ENCODE data around the gene CYSRT1.

CYSRT1 gene

DNA sequence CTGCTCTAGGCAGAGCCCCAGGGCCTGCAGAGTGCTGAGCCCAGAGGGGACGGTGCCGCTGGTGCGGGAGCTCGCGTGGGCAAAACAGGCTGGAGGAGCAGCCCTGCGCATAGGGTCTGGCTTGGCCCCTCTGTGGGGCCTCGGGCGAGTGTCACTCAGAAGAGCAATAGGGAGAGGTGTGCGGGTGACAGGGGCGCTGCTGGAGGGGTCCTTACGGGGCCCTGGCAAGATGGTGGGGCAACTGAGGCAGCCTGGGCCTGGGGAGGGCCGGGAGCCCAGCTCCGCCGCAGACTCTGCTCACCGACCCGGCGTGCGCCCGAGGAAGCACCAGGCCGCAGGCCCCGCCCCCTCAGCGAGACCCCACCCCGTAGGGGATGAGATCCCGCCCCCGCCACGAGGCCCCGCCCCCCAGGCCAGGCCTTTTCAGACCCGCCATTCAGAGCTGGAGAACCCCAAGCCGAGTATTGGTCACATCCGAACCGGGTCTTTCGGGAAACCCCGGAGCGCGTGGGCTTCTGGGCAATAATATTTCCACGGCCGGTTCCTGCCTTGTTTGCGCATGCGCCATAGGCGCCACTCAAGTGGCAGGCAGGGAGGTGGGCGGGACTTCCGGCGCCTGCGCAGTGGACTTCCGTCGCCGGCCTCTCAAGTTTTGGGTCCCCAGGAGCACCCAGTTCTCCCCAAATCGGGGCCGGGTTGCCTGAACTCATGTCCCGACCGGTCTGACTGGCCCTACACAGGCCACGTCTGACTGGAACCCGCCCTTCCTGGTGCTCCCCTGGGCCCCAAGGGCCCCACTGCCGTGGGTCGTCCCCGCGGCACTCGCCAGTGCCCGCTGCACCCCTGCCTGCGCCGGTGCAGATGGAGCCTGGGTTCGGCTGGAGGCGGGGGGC is 1.6 kb upstream of the CYSRT1 start:
- Mint-ChIP-seq H3K27ac (no peak overlapping the region), H3K4me3 (peak overlapping the region; percentile 83), H3K27me3 (peaks cover 4% of the 10 kb centered on the region), H3K4me1 (ENCODE audit: low read depth) (peaks cover 10% of the 10 kb centered on the region), H3K36me3 (ENCODE audit: low read depth) (no peaks in the 10 kb centered on the region), H3K9me3 (no peaks in the 10 kb centered on the region)

DNA sequence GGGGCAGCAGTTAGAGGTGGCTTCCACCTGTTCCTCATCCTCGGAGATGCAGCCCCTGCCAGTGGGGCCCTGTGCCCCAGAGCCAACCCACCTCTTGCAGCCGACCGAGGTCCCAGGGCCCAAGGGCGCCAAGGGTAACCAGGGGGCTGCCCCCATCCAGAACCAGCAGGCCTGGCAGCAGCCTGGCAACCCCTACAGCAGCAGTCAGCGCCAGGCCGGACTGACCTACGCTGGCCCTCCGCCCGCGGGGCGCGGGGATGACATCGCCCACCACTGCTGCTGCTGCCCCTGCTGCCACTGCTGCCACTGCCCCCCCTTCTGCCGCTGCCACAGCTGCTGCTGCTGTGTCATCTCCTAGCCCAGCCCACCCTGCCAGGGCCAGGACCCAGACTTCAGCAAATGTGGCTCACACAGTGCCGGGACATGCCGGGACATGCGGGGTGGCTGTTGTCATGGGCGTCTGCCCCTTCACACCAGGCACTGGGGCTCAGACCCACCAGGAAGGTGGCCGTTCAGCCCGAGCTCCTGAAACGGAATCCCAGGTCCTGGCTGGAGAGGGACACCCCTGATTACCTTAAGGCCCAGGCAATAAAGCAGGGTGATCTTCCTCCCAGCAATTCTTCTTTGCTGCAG is 841 bp downstream of the CYSRT1 start:
- H3K4me1 Mint-ChIP-seq (ENCODE audit: low read depth) = peaks cover 10% of the 10 kb centered on the region
- H3K27ac Mint-ChIP-seq = no peak overlapping the region
- no peaks in the 10 kb centered on the region for H3K36me3 Mint-ChIP-seq (ENCODE audit: low read depth)

DNA sequence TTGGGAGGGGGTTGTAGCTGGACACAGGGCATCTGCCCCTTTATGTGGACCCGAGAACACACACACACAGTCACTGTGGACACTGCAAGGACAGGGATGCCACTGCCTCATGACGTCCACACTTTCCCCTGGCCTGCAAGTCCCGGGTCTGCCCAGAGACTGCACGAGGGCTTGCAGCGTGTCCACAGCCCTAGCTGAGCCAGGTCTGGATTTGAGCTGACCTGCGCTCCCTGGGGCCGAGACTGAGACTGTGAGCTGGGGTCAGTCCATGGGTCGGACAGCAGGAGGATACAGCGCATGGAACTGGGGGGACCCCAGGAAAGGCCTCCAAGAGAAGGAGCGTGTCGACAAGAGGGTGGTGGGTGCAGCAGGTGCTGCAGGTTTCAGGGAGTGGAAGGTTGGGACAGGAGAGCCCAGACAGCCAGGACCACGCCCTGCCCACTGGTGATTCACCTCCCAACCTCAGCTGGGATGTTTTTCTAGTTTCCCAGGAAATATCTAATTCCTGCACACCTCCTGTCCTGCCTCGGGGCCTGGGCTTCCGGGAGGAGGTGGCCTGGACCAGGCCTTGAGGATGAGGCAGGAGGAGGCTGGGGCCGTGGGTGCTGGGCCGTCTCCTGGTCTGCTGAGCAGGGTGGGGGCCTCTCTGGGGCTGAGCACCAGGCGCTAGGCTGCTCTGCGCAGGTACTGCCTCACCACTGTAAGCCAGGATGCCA is 1.5 kb downstream of the CYSRT1 start:
- H3K27ac Mint-ChIP-seq = no peak overlapping the region
- peaks cover 10% of the 10 kb centered on the region for H3K4me1 Mint-ChIP-seq (ENCODE audit: low read depth)
- H3K9me3 Mint-ChIP-seq = no peaks in the 10 kb centered on the region
- no peaks in the 10 kb centered on the region for H3K36me3 Mint-ChIP-seq (ENCODE audit: low read depth)
- no peak overlapping the region for H3K4me3 Mint-ChIP-seq
- H3K27me3 Mint-ChIP-seq = peaks cover 4% of the 10 kb centered on the region

More for the DNA sequence above, 841 bp downstream of the CYSRT1 start:
- Mint-ChIP-seq H3K4me3 (no peak overlapping the region), H3K9me3 (no peaks in the 10 kb centered on the region), H3K27me3 (peaks cover 4% of the 10 kb centered on the region)

DNA sequence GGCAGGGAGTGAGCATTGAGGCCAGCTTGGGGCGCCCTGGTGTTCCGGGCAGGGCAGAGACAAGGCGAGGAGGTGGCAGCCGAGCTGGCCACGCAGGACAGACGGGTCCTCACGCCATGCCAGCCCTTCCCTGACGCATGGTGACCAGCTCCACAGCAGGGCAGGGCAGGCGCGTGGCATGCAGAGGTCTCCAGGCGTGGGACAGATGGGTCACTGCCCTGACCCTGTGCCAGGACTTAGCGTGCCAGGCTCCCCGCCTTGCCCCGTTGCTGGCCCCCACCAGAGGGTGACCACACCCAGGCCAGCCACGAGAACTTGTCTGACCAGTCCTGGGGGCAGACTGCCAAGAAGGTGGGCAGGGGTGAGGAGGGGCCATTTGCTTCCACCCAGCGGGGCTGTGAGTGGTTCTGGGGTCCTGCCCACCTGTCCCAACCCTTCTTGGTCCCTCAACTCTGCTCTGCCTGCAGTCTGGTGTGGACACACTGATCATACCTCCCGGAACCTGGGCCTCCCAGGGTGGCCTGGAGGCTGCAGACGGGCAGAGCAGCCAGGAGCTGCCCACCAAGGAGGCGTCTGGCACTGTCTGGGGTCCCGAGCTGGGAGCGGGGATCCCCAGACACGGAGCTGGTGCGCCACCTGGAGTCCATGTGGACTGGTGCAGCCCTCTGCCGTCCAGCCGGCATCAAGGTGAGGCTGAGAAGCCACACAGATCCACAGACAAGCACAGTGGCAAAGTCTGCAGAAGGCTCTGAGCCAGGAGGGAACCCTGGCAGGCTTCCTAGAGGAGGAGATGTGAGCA is 2.3 kb downstream of the CYSRT1 start, which contains the start of gene RNF224:
RNF224 (plus strand) TSS at position 449 of the 799 bp plus-strand sequence. CDS start 834 bp downstream, outside the sequence.
- H3K4me3 Mint-ChIP-seq = no peak within 1 kb of the TSS

DNA sequence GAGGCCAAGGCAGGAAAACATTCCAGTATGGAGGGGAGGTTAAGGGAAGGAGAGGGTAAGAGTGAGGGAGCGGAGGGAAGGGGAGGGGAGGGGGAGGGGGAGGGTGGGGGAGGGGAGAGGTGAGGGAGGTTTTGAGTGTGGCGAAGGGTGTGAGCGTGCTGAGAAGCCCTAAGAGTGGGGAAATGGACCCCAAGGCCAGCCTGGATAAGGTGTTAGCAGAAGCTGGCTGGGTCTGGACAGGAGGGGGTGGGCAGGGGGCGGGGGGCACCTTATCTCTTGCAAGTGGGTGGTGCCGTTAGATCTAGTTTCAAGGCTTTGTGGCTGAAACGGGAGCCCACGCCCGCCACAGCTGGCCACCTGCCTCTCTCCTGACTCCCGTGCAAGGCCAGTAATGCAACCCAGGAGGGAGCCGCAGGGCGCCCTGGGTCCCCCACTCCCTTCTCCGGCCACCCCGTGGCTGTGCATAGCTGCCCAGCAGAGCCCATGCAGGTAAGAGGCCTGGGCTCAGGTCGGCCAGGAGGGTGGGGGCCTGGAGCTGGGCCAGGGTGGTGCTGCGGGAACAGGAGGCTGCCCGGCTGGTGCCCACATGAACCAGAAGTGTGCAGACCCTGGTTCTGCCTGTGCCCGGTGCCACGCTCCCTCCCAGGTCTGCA is 3.0 kb downstream of the CYSRT1 start:
- peak overlapping the region; percentile 70 for H3K27ac Mint-ChIP-seq
- H3K4me1 Mint-ChIP-seq (ENCODE audit: low read depth) = peaks cover 10% of the 10 kb centered on the region
- H3K36me3 Mint-ChIP-seq (ENCODE audit: low read depth) = no peaks in the 10 kb centered on the region
- H3K27me3 Mint-ChIP-seq = peaks cover 4% of the 10 kb centered on the region
- H3K9me3 Mint-ChIP-seq = no peaks in the 10 kb centered on the region
- H3K4me3 Mint-ChIP-seq = no peak overlapping the region

More for the DNA sequence above, 2.3 kb downstream of the CYSRT1 start, which contains the start of gene RNF224:
- Mint-ChIP-seq H3K9me3 (no peaks in the 10 kb centered on the region), H3K4me1 (ENCODE audit: low read depth) (peaks cover 10% of the 10 kb centered on the region), H3K36me3 (ENCODE audit: low read depth) (no peaks in the 10 kb centered on the region), H3K27me3 (peaks cover 4% of the 10 kb centered on the region), H3K27ac (peak within 1 kb of the TSS; percentile 70)

DNA sequence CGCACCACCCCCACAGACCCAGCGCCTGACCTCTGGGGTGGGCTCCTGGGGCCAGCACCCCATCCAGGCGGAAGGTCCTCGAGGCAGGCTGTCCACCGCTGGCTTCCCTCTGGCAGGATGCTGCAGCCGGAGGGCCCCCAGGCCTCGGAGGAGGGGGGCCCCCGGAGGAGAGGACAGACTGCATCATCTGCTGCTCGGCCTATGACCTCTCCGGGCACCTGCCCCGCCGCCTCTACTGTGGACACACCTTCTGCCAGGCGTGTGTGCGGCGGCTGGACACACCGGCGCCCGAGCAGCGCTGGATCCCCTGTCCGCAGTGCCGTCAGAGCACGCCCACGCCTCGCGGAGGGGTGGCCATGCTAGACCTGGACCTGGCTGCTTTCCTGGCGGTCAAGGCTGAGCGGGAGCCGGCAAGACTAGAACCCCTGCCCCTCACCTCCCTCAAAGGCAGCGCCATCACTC is 3.6 kb downstream of the CYSRT1 start:
- H3K27ac Mint-ChIP-seq = no peak overlapping the region
- H3K4me1 Mint-ChIP-seq (ENCODE audit: low read depth) = peaks cover 10% of the 10 kb centered on the region
- H3K27me3 Mint-ChIP-seq = peaks cover 4% of the 10 kb centered on the region
- no peaks in the 10 kb centered on the region for H3K36me3 Mint-ChIP-seq (ENCODE audit: low read depth)
- H3K4me3 Mint-ChIP-seq = no peak overlapping the region
- H3K9me3 Mint-ChIP-seq = no peaks in the 10 kb centered on the region

DNA sequence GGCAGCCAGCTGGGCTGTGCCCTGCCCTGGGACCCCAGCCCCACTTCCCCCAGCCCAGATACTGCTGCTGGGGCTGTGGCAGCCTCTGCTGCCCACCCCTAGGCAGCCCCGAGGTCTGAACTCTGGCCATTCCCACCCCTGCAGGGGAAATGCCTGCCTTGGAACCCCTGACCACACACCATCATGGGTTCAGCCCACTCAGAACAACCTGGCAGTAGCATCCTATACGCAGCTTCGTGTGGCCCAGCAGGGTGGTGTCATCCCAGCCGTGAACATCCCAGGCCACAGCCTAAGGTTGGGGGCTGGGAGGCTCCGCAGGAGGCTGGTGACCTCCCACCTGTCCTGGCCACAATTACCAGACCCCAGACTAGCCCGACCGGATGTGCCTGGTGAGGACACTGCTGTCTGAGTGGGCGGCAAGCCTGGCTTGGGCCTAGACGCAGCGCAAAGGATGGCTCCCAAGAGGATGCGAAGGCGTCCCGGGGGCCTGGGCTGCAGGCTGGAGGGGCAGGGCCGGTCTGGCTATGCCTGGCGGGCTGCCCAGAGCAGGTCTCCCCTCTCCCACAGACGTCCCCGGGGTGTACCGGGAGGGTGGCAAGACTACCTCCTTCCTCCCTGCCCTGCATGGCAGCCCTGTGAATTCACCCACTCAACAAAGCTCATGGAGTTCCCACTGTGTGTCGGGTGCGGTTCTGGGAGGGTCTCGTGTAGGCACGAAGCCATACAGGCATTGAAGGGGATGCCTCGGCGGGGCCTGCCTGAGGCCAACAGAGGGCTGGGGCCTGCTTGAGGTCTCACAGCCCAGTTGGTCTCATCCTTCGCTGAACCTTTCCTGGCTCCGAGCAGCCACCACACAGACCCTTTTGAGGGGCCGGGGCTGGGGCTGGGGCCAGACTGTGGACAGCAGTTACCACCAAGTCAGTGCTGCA is 4.3 kb downstream of the CYSRT1 start:
- Mint-ChIP-seq H3K27me3 (peaks cover 4% of the 10 kb centered on the region), H3K4me3 (no peak overlapping the region), H3K4me1 (ENCODE audit: low read depth) (peaks cover 4% of the 10 kb centered on the region), H3K36me3 (ENCODE audit: low read depth) (no peaks in the 10 kb centered on the region), H3K9me3 (no peaks in the 10 kb centered on the region), H3K27ac (no peak overlapping the region)

DNA sequence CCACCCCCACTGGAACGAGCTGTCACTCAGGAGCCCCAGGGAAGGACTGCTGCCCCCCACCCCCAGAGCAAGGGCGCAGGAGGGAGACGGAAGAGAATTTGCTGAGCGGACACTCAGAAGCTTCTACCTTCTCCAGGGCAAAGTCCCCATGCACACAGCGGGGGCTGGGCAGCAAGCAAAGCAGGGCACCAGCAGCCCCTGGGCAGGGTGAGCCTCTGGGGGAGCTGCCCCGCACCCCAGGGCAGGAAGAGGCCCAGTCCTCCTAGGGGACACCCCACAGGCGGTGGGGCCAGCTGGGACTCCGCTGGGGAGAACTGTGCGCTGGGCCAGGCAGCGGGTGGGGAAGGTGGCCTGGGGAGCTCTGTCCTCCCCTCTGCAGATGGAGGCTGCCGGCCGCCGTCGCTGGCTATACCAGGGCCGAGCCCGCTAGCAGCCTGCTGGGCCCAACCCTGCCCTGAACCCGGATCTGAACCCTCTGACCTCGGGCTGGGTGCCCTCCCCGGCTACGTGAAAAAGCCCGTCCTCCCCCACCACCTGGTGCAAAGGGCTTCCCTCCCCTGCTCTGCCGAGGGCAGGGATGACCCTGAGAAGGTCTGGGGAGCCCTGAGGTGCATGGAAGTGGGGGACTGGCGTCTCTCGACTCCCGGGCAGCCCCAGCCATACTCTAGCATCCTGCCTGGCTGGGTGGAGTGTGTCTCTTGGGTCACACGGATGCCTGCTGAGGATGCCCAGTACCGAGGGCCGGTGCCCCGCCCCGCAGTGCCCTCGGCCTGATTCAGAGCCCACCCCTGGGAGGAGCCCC is 5.1 kb downstream of the CYSRT1 start:
- Mint-ChIP-seq H3K4me1 (ENCODE audit: low read depth) (peaks cover 4% of the 10 kb centered on the region), H3K9me3 (no peaks in the 10 kb centered on the region), H3K27me3 (peaks cover 4% of the 10 kb centered on the region), H3K36me3 (ENCODE audit: low read depth) (no peaks in the 10 kb centered on the region), H3K27ac (no peak overlapping the region), H3K4me3 (no peak overlapping the region)

DNA sequence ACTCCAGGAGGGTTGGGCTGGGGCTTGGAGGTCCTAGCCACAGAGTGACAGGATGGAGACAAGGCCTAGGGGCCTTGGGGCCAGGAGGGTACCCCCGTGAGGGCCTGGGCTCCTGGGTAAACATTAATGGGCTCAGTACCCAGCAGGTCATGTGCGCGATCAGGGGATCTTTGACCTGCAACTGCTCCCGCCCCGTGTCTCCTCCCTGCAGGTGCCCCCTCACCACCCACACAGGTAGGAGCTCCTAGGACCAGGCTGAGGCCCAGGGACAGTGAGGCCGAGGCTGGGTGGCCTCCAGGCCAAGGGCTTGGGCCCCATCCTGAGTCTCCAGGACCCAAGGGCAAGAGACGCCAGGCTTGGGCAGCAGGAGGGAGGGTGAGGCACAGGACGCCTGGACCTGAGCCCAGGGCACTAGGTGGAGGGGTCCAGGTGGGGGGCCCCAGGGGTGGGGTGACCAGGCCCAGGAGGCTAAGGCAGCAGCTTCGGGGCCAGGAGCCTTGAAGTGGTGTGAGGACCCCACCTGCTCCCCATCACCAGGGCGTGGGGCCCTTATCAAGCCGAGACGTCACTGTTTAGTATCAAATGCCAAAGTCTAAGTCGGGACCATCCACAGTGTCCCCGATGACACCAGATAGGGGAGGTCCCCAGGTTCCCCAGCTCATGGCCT is 5.9 kb downstream of the CYSRT1 start, which contains the start of gene SLC34A3:
SLC34A3 (plus strand) TSS at position 197 of the 667 bp plus-strand sequence. CDS start 802 bp downstream, outside the sequence.
- peaks cover 4% of the 10 kb centered on the region for H3K4me1 Mint-ChIP-seq (ENCODE audit: low read depth)
- no peak within 1 kb of the TSS for H3K4me3 Mint-ChIP-seq
- H3K9me3 Mint-ChIP-seq = no peaks in the 10 kb centered on the region
- no peak within 1 kb of the TSS for H3K27ac Mint-ChIP-seq
- peaks cover 4% of the 10 kb centered on the region for H3K27me3 Mint-ChIP-seq
- H3K36me3 Mint-ChIP-seq (ENCODE audit: low read depth) = no peaks in the 10 kb centered on the region

DNA sequence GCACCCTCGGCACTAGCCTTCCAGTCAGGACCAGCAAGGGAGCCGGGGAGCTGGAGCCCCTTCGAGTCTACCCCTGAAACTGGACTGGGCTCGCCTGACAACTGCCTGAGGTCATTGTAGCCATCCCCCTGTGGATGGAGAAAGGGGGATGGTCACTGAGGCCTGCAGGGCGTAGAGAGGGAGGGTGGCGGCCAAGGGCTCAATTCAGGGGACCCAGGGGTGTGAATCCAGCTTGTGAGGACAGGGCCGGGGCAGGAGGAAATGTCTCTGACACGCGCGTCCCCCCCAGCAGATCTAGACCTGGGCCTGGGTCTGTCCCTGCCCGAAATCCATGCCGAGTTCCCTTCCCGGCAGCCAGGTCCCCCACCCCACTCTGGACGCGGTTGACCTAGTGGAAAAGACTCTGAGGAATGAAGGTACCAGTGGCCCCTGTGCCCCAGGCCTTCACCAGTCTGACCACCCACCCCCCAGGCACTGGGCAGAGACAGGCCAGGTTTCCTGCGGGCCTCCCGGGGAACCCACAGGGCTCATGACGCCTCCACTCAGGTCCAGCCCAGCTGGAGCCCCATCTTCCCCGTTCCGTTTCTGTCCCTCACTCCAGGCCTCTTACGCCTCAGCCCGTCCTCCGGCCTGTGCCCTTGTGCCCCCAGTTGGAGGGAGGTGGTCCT is 6.5 kb downstream of the CYSRT1 start:
- Mint-ChIP-seq H3K27me3 (peaks cover 4% of the 10 kb centered on the region), H3K4me1 (ENCODE audit: low read depth) (peaks cover 4% of the 10 kb centered on the region), H3K9me3 (no peaks in the 10 kb centered on the region), H3K36me3 (ENCODE audit: low read depth) (no peaks in the 10 kb centered on the region), H3K4me3 (no peak overlapping the region), H3K27ac (no peak overlapping the region)

DNA sequence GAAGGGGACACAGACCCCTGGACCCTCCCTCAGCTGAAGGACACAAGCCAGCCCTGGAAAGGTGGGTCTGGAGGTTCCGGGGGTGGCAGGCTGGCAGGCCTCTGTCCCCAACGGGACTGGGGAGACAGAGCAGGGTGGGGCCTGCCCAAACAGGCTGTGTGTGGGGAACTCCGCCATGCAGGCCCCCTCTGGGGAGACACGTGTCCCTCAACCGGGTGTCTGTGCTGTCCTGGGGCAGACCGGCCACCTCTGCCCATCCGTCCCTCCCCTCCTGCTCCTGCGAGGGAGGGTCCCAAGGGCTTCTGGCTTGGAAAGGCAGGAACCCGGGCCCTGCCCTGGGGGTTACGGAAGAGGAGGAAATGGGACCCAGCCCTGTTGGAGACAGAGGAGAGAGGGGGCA is 7.1 kb downstream of the CYSRT1 start:
- peaks cover 4% of the 10 kb centered on the region for H3K27me3 Mint-ChIP-seq
- no peaks in the 10 kb centered on the region for H3K36me3 Mint-ChIP-seq (ENCODE audit: low read depth)
- H3K9me3 Mint-ChIP-seq = no peaks in the 10 kb centered on the region
- no peak overlapping the region for H3K27ac Mint-ChIP-seq
- H3K4me3 Mint-ChIP-seq = no peak overlapping the region
- H3K4me1 Mint-ChIP-seq (ENCODE audit: low read depth) = peaks cover 4% of the 10 kb centered on the region

Data from stimulated activated naive CD8-positive, alpha-beta T cell treated with anti-CD3 and anti-CD28 coated beads, Interleukin-15, Interleukin-2, amounts not matched to agents 100 ng/mL and 50 ng/mL, for 24 hours (primary cell).